OCI-LY7 (cell line): Measurements from ENCODE around the gene B3GNT9. TPM values are rescaled to one million over a fixed set of nuclear protein-coding genes. Genes with fewer than 3 reads are reported as not detected.

Experiments used
- BruUV-seq: library from RNA; stranded (reverse); fragments of 400-500 nt; replicated peaks from 2 replicates; lab custom pipeline; 2021; lab: Mats Ljungman, UMichigan
- CTCF ChIA-PET: fragments of 300-600 bp; sonication (Branson Sonifier 250); formaldehyde crosslinking; loops from one replicate; lab custom pipeline; 2022; ENCODE audit warnings: antibody characterized with exemption; ENCODE audit not compliant: unreplicated experiment; lab: Charles Lee
- POLR2A ChIA-PET: fragments of 300-600 bp; sonication (Branson Sonifier 250); formaldehyde crosslinking; loops from one replicate; lab custom pipeline; 2022; ENCODE audit warnings: antibody characterized with exemption; lab: Charles Lee
- DNase-seq: peaks from one replicate; pipeline ENCODE4 v3.0.0-alpha.2; 2015; ENCODE audit warnings: low spot score
- H2AFZ ChIP-seq: fragments of 200-600 bp; sonication (generic), shearing (Covaris generic); 2 replicates; pipeline ENCODE4 v1.6.1; 2014; ENCODE audit warnings: mild to moderate bottlenecking, antibody characterized with exemption, low read length, moderate library complexity
- H3K27ac ChIP-seq: fragments of 200-600 bp; sonication (generic); 2 replicates; pipeline ENCODE4 v1.5.1; 2014; ENCODE audit warnings: mixed run types, low read depth, mild to moderate bottlenecking, moderate library complexity, low read length, inconsistent platforms; ENCODE audit not compliant: poor library complexity, severe bottlenecking
- H3K36me3 ChIP-seq: fragments of 200-600 bp; sonication (generic); 2 replicates; pipeline ENCODE4 v1.6.1; 2014; ENCODE audit warnings: mild to moderate bottlenecking, antibody characterized with exemption, low read length, moderate library complexity, mixed read lengths; ENCODE audit not compliant: insufficient read depth
- H3K4me1 ChIP-seq: fragments of 200-600 bp; sonication (generic); 2 replicates; pipeline ENCODE4 v1.5.1; 2014; ENCODE audit warnings: mild to moderate bottlenecking, low read length; ENCODE audit not compliant: insufficient read depth, poor library complexity, severe bottlenecking
- H3K4me2 ChIP-seq: fragments of 200-600 bp; sonication (generic); 2 replicates; pipeline ENCODE4 v1.6.1; 2014; ENCODE audit warnings: mild to moderate bottlenecking, low read length
- H3K4me3 ChIP-seq: fragments of 200-600 bp; sonication (generic); 2 replicates; pipeline ENCODE4 v1.5.1; 2014; ENCODE audit warnings: mild to moderate bottlenecking, low read depth, low read length; ENCODE audit not compliant: poor library complexity, severe bottlenecking
- H3K79me2 ChIP-seq: fragments of 200-600 bp; sonication (generic); 2 replicates; pipeline ENCODE4 v1.6.1; 2016; ENCODE audit warnings: low read depth, mild to moderate bottlenecking, low read length, moderate library complexity, mixed read lengths; ENCODE audit not compliant: insufficient read depth
- H3K9me2 ChIP-seq: fragments of 200-600 bp; sonication (generic); 2 replicates; pipeline ENCODE4 v1.6.1; 2016; ENCODE audit warnings: mild to moderate bottlenecking, low read length, mixed read lengths; ENCODE audit not compliant: insufficient read depth
- H3K9me3 ChIP-seq: fragments of 200-600 bp; sonication (generic); 2 replicates; pipeline ENCODE4 v1.6.1; 2014; ENCODE audit warnings: mild to moderate bottlenecking, mixed run types, low read length, mixed read lengths
- H4K20me1 ChIP-seq: fragments of 200-600 bp; sonication (generic); 2 replicates; pipeline ENCODE4 v1.6.1; 2014; ENCODE audit warnings: mild to moderate bottlenecking, antibody characterized with exemption, low read length, moderate library complexity, mixed read lengths; ENCODE audit not compliant: insufficient read depth
- EZH2phosphoT487 ChIP-seq: fragments of 200-600 bp; sonication (generic); IDR thresholded peaks from 2 replicates; pipeline ENCODE4 v1.6.1; 2018; ENCODE audit warnings: low read depth, borderline replicate concordance, mild to moderate bottlenecking, mixed run types, antibody characterized with exemption, low read length, moderate library complexity, mixed read lengths
- intact Hi-C: fragments of 100-400 bp; cut with micrococcal nuclease; formaldehyde crosslinking; loops from one replicate; pipeline ENCODE4 v1.10.0; 2022; ENCODE audit not compliant: unreplicated experiment
- total RNA-seq, 2 experiments: library from RNA; depleted of rRNA in 1 of 2; stranded (reverse); fragments of >200 nt in 1 of 2; shearing (Covaris generic) in 1 of 2; gene quantifications; 2 replicates each; pipeline ENCODE4 v1.2.3, GENCODE V29; 2014 to 2022
- TF ChIP-seq, protein P1 (sequence below): fragments of 200-600 bp; sonication (generic); conservative IDR thresholded peaks from 2 replicates; pipeline ENCODE4 v1.5.1; 2014; ENCODE audit warnings: mild to moderate bottlenecking, antibody characterized with exemption, low read length, moderate library complexity, mixed read lengths

Gene B3GNT9
- total RNA-seq, 2 experiments from 2014 or later: 1.1 to 2.7 TPM

DNA sequence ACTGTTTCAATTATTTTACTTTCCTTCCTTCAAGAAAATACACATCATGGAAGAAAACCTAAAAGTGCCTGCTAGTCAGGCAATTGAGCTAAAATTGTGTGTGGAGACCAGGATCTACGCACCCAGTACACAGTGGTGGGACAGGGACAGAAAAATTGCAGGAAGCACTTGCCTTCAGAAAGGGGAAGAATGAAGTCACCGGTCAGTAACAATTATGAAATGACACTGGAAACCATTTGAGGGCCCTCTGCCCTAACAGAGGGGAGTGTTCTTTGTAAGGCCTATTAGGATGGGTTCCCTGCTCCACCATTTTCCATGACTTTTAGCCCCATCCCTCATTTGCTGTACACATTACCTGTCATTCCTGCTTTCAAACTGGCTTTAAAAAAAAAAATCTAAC, 45.6 kb downstream of the B3GNT9 start:
- Histone ChIP-seq H3K9me3 (no peaks in the 10 kb centered on the region), H3K36me3 (peaks cover 24% of the 10 kb centered on the region; the same call in 1 of the 2 replicates), H2AFZ (no peak overlapping the region), H3K79me2 (peaks cover 3% of the 10 kb centered on the region; the same call in 1 of the 2 replicates), H3K27ac (no peak overlapping the region), H3K9me2 (no peaks in the 10 kb centered on the region), H3K4me2 (no peak overlapping the region), H4K20me1 (no peaks in the 10 kb centered on the region), H3K4me1 (peaks cover 5% of the 10 kb centered on the region), H3K4me3 (no peak overlapping the region)
- CTCF ChIA-PET: no interaction called here
- DNase-seq: no peak
- intact Hi-C loops: no loop called here
- TF ChIP-seq, protein P1, sequence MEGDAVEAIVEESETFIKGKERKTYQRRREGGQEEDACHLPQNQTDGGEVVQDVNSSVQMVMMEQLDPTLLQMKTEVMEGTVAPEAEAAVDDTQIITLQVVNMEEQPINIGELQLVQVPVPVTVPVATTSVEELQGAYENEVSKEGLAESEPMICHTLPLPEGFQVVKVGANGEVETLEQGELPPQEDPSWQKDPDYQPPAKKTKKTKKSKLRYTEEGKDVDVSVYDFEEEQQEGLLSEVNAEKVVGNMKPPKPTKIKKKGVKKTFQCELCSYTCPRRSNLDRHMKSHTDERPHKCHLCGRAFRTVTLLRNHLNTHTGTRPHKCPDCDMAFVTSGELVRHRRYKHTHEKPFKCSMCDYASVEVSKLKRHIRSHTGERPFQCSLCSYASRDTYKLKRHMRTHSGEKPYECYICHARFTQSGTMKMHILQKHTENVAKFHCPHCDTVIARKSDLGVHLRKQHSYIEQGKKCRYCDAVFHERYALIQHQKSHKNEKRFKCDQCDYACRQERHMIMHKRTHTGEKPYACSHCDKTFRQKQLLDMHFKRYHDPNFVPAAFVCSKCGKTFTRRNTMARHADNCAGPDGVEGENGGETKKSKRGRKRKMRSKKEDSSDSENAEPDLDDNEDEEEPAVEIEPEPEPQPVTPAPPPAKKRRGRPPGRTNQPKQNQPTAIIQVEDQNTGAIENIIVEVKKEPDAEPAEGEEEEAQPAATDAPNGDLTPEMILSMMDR: no peak
- TF ChIP-seq EZH2phosphoT487: no peak
- POLR2A ChIA-PET: interaction anchor here (0.5 kb wide), 1 partner anchor 9 kb away, joined by 5 read pairs; no protein-coding TSS in a partner anchor
- BruUV-seq: no TSS peak

DNA sequence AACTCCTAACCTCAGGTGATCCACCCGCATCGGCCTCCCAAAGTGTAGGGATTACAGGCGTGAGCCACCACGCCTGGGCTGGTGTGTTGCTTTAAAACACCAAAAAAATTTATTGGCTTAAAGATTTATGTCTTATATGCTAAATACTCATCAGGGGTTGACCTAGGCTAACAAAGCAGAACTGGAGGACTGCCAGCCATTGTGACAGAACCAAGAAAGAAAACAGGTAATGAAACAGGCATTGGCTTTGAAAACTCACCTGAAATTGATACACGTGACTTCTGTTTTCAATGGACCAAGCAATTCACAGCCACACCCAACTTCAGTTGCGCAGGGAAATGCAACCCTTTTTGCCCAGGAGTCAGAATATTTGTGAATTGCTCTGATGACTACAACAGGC, 46.0 kb downstream of the B3GNT9 start:
- H3K4me3 ChIP-seq: no peak overlapping the region
- DNase-seq: no peak
- peaks cover 5% of the 10 kb centered on the region for H3K4me1 ChIP-seq
- POLR2A ChIA-PET: interaction anchor here (0.5 to 0.6 kb wide), 2 partner anchors 9 to 21 kb away, joined by 3 to 5 read pairs; no protein-coding TSS in a partner anchor
- TF ChIP-seq, protein P1: no peak
- TF ChIP-seq EZH2phosphoT487: no peak
- BruUV-seq: no TSS peak
- CTCF ChIA-PET: interaction anchor here (0.6 to 1.5 kb wide), 2 partner anchors 77 to 97 kb away, joined by 3 read pairs; no protein-coding TSS in a partner anchor
- no peaks in the 10 kb centered on the region for H3K9me3 ChIP-seq
- no peak overlapping the region for H2AFZ ChIP-seq
- H4K20me1 ChIP-seq: no peaks in the 10 kb centered on the region
- intact Hi-C loops: no loop called here
- H3K4me2 ChIP-seq: no peak overlapping the region
- H3K79me2 ChIP-seq: no peaks in the 10 kb centered on the region
- no peak overlapping the region for H3K27ac ChIP-seq
- peaks cover 28% of the 10 kb centered on the region; the same call in 1 of the 2 replicates for H3K36me3 ChIP-seq
- no peaks in the 10 kb centered on the region for H3K9me2 ChIP-seq

DNA sequence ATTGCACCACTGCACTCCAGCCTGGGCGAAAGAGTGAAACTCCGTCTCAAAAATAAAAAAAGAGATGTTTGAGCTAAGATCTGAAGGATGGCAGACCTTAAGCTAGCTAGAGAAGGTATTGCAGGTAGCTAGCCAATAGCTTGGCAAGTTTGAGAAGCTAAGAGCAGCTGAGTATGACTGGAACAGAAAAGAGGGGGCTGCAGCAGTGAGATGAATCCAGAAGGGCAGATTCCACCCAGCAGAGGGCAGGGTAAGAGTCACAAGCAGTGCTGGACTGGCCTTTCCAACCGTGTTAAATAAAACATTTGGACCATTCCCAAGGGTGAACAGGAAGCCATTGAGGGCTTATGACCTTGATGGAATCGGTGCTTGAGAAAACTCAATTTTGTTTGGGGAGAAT, 46.7 kb downstream of the B3GNT9 start:
- Histone ChIP-seq H2AFZ (no peak overlapping the region), H4K20me1 (no peaks in the 10 kb centered on the region), H3K4me2 (no peak overlapping the region), H3K36me3 (peaks cover 35% of the 10 kb centered on the region; the same call in 1 of the 2 replicates), H3K4me1 (peaks cover under 1% of the 10 kb centered on the region), H3K27ac (no peak overlapping the region), H3K4me3 (no peak overlapping the region), H3K79me2 (no peaks in the 10 kb centered on the region), H3K9me2 (no peaks in the 10 kb centered on the region), H3K9me3 (no peaks in the 10 kb centered on the region)
- CTCF ChIA-PET: interaction anchor here (0.6 to 1.5 kb wide), 3 partner anchors 34 to 98 kb away, joined by 3 read pairs; no protein-coding TSS in a partner anchor
- POLR2A ChIA-PET: interaction anchor here (0.6 to 0.9 kb wide), 2 partner anchors 20 to 69 kb away, joined by 3 to 4 read pairs; no protein-coding TSS in a partner anchor
- intact Hi-C loops: no loop called here
- no TSS peak for BruUV-seq
- DNase-seq: no peak
- TF ChIP-seq, protein P1: no peak; the same call in 1 of the 2 replicates
- TF ChIP-seq EZH2phosphoT487: no peak
